Psoas muscle (tissue), 8 donors: Measurements from ENCODE around the gene GPNMB. TPM values are rescaled to one million over a fixed set of nuclear protein-coding genes. Genes with fewer than 3 reads are reported as not detected.

Source experiments
- ATAC-seq, 4 donors: fragments of 200-7000 bp; cut with Tn5 transposase; one replicate each; pipeline ENCODE4 v1.9.1; 2020; ENCODE audit warnings: moderate library complexity in 3 of 4, mild to moderate bottlenecking in 2 of 4
- DNase-seq, 2 donors: peaks; one replicate each; pipeline ENCODE4 v3.0.0-alpha.2; 2020
- H3K27ac ChIP-seq: fragments of 200-600 bp; one replicate; pipeline ENCODE4 v1.8.0; 2022
- H3K27me3 ChIP-seq, 3 donors: fragments of 200-600 bp in 1 of 3; one replicate each; pipeline versions ENCODE4 v1.6.1 to v1.8.0; 2013 to 2022; ENCODE audit warnings: low read length in 2 of 3, mild to moderate bottlenecking in 2 of 3, moderate library complexity in 1 of 3; ENCODE audit not compliant: insufficient read depth in 3 of 3
- H3K36me3 ChIP-seq, 2 donors: fragments of 200-600 bp in 1 of 2; one replicate each; pipeline versions ENCODE4 v1.6.1 to v1.8.0; 2013 to 2022; ENCODE audit warnings: low read depth in 1 of 2, mild to moderate bottlenecking in 1 of 2, moderate library complexity in 1 of 2; ENCODE audit not compliant: insufficient read depth in 1 of 2
- H3K4me1 ChIP-seq: fragments of 200-600 bp; one replicate; pipeline ENCODE4 v1.8.0; 2022
- H3K4me3 ChIP-seq: fragments of 200-600 bp; one replicate; pipeline ENCODE4 v1.8.0; 2022; ENCODE audit warnings: mild to moderate bottlenecking
- H3K9me3 ChIP-seq: fragments of 200-600 bp; one replicate; pipeline ENCODE4 v1.8.0; 2022
- CTCF ChIP-seq: fragments of 200-600 bp; IDR thresholded peaks from one replicate; pipeline ENCODE4 v1.8.0; 2022; ENCODE audit warnings: antibody characterized with exemption
- WGBS, 3 donors: extraction: QIAGEN DNeasy Blood & Tissue Kit; methylation state at CpG; one replicate each; pipeline versions ENCODE4 v1.1.6 to v1.1.7; 2013; 5-methylcytosine and 5-hydroxymethylcytosine counted together
- intact Hi-C, 2 donors: fragments of 100-400 bp; cut with DNase I; formaldehyde crosslinking; loops; one replicate each; pipeline versions ENCODE4 v1.11.0 to v1.14.2; 2022
- polyA plus RNA-seq, 3 donors: library from polyadenylated mRNA; stranded (reverse); fragments of 200-250 nt; gene quantifications; one replicate each; pipeline ENCODE4 v1.2.3, GENCODE V29; 2013
- total RNA-seq, 4 donors: library from RNA; stranded (reverse); fragmentation: NEBNext Ultra II Directional in 2 of 4; extraction: Animal tissue kit (Norgen Biotek cat#: 25700) in 2 of 4; gene quantifications; one replicate each; pipeline versions ENCODE4 v1.2.1 to v1.2.4, GENCODE V29; 2021 to 2023
- donor health status: healthy with polysubstance abuse.
- donor health status: DM: no; HTN: no; CAD: no; lungs with moderate emphysema.
- donor health status: Bipolar disorder and iron deficiency.
- donor health status: healthy.
- donor health status: DM: yes; HTN: yes; CAD: no.
- donor health status: DM: no; HTN: no; CAD: no.
- donor health status: DM: no; HTN: no; CAD: no.
- donor health status: DM: yes; HTN: yes; CAD: no.

The GPNMB gene
- total and polyA plus RNA-seq, 7 donors, result 4.3 to 24.9 (median 11.2) TPM

- peak overlapping the region; percentile 61 for H3K4me3 ChIP-seq
- intact Hi-C loops, result no loop called here
- H3K9me3 ChIP-seq, result peaks cover 2% of the 10 kb centered on the region
- H3K27me3 ChIP-seq, result peaks cover 0 to 16% (median 6%) of the 10 kb centered on the region in 3 donors
- peak overlapping the region; percentile 55 for H3K27ac ChIP-seq
- peaks cover 7% of the 10 kb centered on the region for H3K4me1 ChIP-seq
- WGBS, 3 donors, result 62 to 72% (median 63%) methylated on average over 6 of the region's 6 CpGs
- ATAC-seq, result peak in 2 of 4 donors; percentile 19 to 32
- no peak for TF ChIP-seq CTCF
- no peaks in the 10 kb centered on the region for H3K36me3 ChIP-seq
- no peak for DNase-seq
Measured at GRCh38 chr7:23247046-23247602, 549 bp downstream of the GPNMB start.

GRCh38 chr7:23247603-23248335 is 1.2 kb downstream of the GPNMB start:
- WGBS, 3 donors, result 39 to 51% (median 43%) methylated on average over 50 to 53 of the region's 53 CpGs
- Histone ChIP-seq H3K9me3 (peaks cover 3% of the 10 kb centered on the region), H3K4me1 (peaks cover 7% of the 10 kb centered on the region), H3K36me3 (no peaks in the 10 kb centered on the region), H3K4me3 (peak overlapping the region; percentile 61), H3K27me3 (peaks cover 0 to 16% (median 6%) of the 10 kb centered on the region in 3 donors), H3K27ac (peak overlapping the region; percentile 55)
- DNase-seq, result peak; percentile 52 to 65
- no peak for TF ChIP-seq CTCF
- intact Hi-C loops, result no loop called here
- peak in 3 of 4 donors; percentile 34 to 70 (median 59) for ATAC-seq

- TF ChIP-seq CTCF, result no peak
- intact Hi-C loops, result no loop called here
- no peak for ATAC-seq
Measured at GRCh38 chr7:23249486-23249885, 2.9 kb downstream of the GPNMB start.

GRCh38 chr7:23254051-23254681 is 7.6 kb downstream of the GPNMB start:
- Histone ChIP-seq H3K4me3 (no peak overlapping the region), H3K4me1 (no peaks in the 10 kb centered on the region), H3K36me3 (peaks cover 0 to 12% of the 10 kb centered on the region in 2 donors), H3K27me3 (peaks cover 0 to 5% (median 0%) of the 10 kb centered on the region in 3 donors), H3K9me3 (peaks cover 3% of the 10 kb centered on the region), H3K27ac (no peak overlapping the region)
- TF ChIP-seq CTCF, result no peak
- intact Hi-C loops, result no loop called here
- 64 to 80% (median 67%) methylated on average over 7 of the region's 7 CpGs for WGBS, 3 donors
- DNase-seq (no peak), ATAC-seq (no peak)

More at GRCh38 chr7:23249486-23249885, 2.9 kb downstream of the GPNMB start:
- Histone ChIP-seq H3K36me3 (peaks cover 0 to 3% of the 10 kb centered on the region in 2 donors), H3K27ac (no peak overlapping the region), H3K9me3 (peaks cover 3% of the 10 kb centered on the region), H3K27me3 (peaks cover 0 to 14% (median 6%) of the 10 kb centered on the region in 3 donors), H3K4me3 (no peak overlapping the region), H3K4me1 (no peaks in the 10 kb centered on the region)
- no peak for DNase-seq
